M059J (cell line): ENCODE results near the gene RALY. TPM values are rescaled to one million over a fixed set of nuclear protein-coding genes. Genes with fewer than 3 reads are reported as not detected.

ENCODE experiments used
- DNase-seq: peaks from one replicate; pipeline ENCODE4 v3.0.0-alpha.2; 2012; ENCODE audit warnings: low read depth
- total RNA-seq: library from RNA; depleted of rRNA; stranded (reverse); fragments of >200 nt; shearing (Covaris generic); gene quantifications from 2 replicates; pipeline ENCODE4 v1.2.3, GENCODE V29; 2014

RALY gene
- total RNA-seq, 1 experiment from 2014 or later = 230 TPM

DNA sequence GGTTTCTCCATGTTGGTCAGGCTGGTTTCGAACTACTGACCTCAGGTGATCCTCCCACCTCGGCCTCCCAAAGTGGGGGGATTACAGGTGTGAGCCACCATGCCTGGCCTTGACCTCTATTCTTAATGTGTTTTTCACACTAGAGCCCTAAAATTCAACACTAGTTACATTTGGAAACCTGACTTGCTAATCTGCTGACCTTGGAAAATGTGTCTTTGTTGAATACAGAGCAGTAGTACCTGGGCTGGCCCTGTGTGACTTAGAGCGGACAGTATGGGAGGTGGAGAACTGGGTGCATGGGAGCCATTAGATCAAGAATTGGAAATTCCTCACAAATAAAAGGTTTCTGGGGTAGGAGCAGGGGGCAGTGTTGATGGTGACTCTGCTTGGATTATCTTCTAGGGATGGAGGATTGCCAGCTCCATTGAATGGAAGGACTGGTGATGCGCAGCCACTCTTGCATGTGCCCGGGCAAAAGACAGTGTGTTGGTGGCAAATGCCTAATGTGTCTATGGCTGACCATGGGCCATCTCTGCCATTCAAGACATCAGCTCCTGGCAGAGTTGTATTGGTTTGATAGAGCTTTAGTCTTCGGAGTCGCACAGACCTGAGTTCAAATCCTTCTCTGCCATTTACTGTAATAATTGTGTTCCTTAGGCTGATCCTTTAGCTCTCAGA lies 53.4 kb downstream of the RALY start:
- DNase-seq = no peak

DNA sequence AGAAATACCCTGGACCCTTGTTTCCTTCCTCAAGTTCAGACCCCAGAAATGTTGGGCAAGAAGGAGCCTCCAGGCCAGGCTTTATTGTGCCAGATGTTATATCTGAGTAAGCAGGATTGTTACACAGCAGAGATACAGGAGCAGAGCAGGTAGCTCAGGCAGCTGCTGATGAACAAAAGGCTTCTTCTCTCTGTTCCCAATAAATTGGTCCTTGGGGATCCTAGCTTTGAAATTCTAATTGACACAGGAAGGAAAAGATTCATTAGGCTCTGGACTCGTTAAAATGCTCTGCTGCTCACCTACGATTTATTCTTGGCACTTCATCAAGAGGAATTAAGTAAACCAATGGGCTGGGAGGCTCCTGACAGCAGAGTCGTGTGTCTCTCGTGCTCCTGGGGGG lies 54.2 kb downstream of the RALY start:
- no peak for DNase-seq

DNA sequence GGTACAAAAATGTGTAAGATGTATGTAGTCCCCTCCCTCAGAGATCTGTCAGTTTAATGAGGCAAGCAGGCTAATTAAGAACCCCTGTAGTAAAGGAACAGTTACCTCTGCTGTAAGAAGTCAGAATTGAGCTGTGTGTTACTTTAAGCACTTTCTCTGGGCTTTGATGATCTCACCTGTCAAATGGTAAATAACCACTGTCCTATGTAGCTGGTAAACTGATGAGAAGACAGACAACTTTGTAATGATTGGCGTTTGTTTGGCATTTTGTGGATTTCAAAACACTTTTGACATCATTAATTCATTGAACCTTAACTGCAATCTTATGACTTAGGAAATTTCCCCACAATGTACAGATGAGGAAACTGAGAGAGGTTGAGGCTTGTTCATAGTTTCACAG lies 55.7 kb downstream of the RALY start:
- no peak for DNase-seq

DNA sequence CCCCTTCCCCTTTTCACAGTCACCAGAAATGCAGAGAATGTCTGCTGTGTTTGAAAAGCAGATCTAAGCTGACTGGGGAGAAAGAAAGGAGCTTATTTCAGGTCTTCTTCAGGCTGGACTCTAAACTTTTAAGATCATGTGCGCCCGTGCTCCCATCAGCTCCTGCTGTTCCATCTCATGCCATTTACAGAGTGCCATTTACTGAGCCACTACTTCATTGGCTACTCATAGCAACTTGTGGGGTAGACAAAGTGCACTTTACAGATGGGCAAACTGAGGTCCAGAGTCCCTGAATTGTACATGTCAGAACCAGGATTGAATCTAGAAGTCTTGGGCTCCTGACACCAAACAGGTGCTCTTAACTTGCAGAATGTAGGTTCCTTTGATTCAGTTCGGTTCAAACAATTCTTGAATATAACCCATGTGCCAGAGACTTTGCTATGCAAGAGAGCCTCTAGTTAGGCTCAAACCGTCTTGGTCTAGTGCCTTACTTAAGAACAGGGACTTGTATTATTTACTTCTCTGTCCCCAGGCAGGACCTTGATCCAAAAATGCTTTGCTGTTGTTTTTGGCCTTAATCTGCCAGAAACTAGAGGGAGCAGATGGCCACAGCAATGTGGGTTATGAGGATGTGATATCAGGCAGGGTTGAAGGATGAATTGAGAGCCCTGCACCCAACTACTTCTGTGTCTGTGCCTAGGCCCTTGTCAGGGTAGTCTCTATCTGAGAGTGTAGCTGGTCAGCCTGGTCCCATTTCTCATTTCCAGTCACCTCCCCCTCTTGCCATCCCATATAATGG lies 56.4 kb downstream of the RALY start:
- DNase-seq = no peak

DNA sequence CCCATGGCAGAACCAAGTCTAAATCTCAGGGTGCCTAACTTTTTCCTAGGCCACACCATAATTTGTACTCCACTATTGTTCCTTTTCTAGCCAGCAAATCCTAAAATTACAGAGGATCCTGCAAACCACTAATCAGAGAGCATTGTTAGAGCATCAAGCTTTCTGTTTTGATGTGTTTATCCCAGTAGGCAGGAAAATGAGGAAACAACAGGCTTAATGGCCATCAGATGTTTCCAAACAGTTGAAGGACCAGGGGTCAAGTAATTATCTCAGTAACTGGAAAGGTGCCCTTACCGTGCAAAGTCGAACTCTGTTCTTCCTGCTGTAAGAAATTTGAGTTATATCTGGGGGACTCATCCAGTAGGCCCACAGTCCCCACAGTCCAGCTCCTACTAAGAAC lies 58.7 kb downstream of the RALY start:
- no peak for DNase-seq

DNA sequence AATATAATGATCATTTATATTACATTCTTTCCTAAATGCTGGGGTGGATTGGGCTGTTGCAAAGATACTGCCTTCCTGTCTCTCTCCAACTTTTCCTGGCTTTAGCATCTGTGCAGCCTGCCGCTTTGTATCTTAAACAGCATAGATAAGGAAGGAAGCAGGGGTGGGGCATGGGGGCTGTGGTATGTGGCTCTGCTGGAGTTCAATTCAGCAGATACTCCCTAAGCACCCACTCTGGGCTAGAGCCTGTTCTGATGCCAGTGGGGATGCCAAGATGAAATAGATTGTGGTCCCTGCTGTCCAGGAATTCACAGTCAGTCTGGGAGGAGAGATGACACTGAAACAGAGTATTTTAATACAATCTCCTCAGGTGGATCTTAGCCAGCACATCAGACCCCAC lies 61.6 kb downstream of the RALY start:
- no peak for DNase-seq

DNA sequence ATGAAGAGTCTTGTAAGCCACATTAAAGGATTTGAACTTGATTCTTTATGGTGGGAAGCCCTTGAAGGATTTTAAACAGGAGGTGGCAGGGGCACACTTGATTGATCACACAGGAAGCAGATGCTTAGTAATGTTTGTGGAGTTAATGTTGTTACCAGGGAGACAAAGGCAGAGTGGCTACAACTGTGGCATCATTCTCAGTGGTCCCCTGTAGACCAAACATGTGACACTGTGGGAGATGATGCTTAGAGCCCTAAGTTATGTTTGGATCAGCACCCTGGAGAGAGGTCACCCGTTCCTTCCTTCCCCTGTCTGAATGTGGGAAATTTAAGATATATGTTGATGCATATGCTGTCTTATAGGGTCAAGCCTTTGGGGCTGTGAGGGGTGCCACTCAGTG lies 65.1 kb downstream of the RALY start:
- DNase-seq = peak; percentile 57

DNA sequence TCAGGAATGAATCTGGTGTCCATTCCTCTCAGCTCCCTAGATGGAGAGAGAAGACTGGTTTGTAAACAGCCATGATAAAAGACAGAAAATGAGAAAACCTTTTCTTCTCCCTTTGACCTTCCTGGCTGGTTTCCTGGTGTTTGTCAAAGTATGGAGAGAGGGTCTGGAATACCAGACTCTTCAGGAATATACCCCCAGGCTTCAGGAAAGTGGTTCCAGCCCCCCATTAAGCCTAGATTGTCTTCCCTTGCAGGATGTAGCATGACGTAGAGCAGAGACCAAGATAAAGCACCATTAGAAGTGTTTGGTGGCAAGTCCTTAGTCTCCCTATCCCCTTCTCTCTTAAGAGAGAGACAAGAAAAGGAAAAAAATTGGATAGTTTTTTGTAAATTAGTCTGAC lies 67.3 kb downstream of the RALY start:
- no peak for DNase-seq

DNA sequence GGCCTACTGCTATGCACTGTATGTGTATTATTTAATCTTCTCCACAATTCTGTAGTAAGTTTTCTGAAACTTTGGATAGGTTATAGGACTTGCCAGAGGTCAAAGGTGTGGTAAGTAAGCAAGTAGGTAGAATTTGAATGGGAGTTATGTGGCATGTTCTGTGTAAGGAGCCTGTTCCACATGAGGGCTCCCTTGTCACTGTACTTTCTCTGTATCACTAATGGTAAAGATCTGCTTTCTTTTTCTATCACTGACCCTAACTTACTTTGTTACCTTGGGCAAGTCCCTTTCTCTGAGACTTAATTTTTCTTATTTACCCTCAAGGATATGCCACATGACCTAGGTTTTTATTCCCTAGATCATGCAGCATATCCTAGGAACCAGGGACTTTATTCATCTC lies 68.0 kb downstream of the RALY start:
- no peak for DNase-seq

DNA sequence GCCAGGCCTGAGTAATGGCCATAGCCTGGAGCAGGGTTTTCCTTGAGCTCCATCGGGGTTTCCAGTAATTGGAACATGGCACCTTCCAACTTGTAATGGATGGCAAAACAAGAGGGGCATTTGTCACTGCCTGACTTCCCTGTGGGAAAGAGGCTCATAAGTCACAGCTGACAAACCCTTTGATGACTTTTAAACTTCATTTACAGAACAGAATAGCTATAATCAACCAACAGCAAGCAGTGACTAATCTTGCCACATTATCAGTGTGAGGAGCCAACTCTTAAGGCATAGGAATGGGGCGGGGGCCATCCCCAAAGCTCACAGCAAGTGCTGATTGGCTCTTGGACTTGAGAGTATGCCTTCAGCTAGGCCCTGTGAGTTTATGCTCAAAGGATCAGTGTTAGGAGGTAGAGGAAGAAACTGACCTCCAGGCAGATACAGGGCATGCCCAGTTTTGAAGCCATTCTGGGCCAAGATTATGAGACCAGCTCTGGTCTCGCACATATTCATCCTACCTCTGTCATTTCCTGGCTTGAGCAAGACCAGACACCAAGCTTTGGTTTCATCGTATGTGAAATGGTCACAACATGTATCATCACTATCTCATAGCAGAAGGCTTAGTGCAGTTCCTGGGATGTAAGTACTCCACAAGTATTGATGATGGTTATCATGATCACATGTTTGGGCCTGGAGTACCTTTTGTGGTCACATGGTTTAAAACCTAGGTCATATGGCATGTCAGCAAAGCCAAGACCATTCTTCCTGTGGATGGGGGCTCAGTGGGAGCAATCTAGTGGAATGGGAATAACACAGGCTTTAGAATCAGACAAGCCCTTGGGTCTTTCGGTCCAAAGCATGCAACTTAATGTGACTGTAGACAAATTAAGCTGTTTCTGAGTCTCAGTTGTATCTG lies 69.1 kb downstream of the RALY start:
- peak; percentile 40 for DNase-seq

DNA sequence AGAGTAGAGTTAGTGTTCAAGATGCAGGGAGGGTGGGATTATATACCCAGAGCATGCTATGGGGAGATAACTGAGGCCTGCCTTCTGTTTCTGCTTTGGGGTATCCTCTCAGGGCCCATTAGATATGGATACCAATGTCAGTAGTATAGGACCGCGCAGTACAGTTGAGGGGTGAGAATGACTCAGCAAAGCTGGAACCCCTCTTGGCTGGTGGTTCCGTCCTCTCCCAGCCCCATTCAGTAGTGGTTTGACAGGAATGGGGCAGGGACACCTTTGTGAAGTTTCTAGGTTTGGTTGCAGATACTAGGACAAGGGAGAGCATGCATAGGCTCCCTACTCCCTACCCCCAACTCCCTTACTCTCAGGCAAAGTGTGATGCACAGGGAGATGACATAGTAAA lies 70.6 kb downstream of the RALY start:
- no peak for DNase-seq

DNA sequence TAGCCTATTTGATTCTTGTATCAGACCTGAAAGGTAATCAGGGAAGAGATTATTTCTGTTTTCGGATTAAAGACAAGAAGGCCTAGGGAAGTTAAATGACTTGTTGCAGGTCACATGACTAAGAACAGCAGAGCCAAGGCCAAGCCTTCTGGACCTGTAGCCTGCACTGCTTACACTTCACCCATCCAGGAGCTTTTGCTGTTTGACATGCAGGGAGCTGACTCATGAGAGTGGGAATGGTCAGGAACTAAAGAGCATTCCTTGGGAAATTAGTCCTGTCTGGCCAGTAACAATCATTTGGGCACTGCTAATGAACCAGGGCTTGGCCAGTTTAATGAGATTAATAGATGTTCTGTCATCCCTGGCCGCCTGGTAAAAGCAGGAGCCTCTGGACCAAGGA lies 71.5 kb downstream of the RALY start:
- DNase-seq = peak; percentile 93

DNA sequence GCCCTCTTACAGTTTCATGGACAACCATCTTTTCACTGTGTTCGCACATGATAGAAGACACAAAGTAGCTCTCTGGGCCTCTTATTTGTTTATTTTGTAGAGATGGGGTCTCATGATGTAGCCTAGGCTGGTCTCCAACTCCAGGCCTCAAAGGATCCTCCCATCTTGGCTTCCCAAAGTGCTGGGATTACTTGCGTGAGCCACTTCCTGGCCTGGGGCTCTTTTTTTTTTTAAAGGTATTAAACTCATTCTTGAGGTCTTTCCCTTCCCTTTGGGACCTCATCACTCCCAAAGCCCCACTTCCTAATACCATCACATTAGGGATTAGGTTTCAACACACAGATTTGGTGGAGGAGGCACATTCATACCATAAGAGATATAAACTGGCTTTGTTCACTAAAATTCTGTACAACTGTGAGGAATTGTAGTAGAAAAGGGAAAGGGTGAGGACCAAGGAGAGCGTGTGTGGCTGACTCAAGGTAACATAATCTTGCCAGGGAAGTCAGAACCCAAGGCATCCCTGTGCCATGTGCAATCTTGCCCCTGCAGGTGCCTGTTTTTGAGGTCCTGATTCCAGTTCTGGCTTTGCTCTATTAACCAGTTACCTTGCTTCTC lies 72.9 kb downstream of the RALY start:
- peak; percentile 95 for DNase-seq

DNA sequence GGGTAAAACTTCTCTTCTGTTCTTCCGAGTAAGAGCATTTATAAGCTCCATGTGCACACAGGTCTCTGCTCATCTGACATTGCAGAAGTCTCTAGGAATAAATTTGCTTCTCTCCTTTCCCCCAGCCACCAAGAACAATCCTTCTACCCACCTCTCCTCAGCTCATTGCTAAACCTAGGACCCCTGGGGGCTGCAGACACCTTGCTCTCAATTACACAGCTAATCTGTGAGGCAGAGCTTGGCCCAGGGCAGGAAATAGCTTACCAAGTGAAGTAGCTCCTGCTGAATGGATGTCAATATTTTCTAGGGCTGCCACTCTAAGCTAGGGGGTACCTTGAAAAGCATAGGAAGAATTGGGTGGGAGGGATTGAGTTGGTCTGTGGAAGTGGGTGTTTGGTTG lies 74.3 kb downstream of the RALY start:
- no peak for DNase-seq

DNA sequence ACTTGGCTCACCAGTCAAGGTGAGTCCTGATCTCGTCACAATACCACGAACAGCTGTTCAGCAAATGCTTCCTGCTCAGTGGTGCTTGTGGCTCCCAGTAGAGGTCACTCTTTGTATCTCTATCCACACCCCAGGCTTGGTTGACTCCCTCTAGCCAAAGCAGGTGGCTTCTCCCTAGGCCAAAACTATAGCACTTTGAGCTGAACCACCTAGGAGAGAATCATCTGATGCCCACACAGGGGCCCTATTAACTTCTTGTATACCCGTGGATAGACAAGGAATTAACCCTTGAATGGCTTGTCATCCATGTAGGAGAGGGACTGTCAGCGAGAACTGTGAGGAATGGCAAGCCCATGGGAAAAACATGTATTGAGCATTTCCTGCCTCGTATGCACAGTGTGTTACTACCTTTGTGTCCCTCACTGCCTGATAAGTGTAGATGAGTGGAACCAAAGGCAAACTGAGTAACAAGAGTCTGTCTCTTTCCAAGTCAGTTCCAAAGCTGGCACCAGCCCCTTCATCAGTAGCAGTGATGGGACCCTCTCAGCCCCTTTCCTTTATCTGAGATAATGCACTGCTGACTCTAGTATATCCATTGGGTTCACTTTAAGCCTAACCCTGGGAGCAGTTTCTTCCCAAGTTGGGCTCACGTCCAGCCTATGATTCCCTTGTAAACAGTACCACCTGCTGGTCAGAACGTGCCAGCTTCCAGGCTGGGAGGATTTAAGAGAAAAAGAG lies 75.8 kb downstream of the RALY start:
- DNase-seq = peak; percentile 84

DNA sequence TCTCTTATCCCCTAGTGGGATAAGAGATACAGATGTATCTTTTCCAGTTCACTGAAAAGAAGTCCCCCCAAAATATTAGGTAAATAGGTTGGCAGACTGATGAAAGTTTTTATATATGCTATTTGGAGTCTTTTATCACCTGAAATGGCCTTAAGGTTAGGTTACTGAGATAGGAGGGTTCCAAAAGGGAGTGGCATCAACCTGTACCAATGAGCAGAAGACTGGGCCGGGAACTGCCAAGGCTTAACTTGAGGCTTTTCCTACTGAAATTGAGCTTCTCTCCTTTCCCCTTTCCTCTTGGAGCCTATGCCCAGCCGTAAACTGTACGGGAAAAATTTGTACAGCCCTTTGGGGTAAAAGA lies 76.3 kb downstream of the RALY start:
- no peak for DNase-seq

DNA sequence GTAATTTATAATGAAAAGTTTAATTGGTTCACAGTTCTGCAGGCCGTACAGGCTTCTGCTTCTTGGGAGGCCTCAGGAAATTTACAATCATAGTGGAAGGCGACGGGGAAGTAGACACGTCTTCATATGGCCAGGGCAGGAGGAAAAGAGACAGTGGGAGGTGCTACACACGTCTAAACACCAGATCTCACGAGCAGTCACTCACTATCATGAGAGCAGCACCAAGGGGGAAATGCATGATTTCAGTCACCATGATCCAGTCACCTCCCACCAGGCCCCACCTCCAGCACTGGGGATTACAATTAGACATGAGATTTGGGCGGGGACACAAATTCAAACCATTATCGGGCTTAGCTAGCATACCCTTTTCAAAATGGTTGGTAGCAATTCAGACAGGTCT lies 77.1 kb downstream of the RALY start:
- no peak for DNase-seq

DNA sequence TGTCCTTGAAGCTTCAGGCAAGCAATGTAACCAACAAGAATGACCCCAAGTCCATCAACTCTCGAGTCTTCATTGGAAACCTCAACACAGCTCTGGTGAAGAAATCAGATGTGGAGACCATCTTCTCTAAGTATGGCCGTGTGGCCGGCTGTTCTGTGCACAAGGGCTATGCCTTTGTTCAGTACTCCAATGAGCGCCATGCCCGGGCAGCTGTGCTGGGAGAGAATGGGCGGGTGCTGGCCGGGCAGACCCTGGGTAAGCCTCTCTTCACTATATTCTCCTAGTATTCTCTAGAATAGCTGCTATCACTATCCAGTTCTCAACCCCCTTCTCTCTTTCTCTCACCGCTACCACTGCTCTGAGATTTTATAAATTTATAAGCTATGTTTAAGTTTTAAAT lies 78.4 kb downstream of the RALY start:
- DNase-seq = no peak

DNA sequence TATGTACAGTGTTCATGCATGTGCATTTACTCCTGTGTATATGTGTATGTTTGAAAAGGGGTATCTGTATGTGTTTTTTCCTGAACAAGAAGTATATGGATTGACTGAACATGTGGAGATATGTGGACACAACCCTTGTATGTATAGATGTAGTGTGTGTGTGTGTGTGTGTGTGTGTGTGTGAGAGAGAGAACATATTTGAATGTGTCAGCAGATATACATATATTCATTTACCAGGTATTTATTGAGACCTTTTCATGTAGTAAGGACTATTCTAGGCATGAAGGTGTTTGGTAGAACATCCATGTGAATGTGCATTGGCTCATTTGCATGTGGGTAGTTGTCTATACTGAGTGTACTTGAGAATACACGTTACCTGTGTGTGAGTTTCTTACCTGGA lies 79.1 kb downstream of the RALY start:
- no peak for DNase-seq

DNA sequence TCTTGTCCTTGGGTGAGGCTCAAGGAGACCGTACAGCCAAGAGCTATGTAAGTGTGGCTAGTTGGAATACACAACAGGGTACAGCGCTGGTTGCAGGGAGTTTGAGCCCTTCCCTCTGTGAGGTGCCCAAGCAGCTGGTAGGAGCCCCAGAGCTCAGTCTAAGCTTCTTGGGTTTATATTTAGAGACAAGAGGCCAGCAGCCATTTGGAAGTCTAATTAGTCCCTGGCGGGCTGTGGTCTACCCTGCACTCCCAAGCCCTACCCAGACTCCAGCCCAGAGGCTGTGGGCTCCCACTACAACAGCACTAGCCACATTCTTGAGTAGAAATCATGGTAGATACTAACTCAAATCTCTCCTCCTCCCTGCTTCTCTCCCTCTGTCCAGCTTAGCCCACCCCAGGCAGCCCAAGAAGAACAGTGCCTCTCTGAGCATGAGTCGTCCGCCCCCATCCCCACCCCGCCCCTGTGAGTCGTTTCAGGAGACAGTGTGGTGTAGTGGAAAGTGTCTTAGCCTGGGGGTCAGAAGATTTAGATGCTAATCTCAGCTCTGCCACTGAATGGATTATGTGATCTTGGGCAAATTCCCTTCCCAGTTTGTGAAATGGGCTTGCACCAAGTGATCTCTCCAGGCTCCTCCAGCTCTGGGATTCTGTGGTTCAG lies 80.5 kb downstream of the RALY start:
- DNase-seq = peak; percentile 42

DNA sequence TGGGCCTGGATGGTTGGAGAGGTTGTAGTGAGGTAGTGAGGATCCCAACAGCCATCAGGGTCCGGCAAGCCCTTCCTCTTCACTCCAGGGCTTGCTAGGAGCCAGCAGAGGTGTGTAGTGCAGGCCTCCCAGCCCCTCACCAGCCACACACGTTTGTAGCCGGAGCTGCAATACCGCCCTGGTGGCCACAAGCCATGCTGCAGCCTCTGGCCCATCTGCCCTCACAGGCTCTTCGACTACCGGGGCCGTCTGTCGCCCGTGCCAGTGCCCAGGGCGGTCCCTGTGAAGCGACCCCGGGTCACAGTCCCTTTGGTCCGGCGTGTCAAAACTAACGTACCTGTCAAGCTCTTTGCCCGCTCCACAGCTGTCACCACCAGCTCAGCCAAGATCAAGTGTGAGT lies 81.9 kb downstream of the RALY start:
- no peak for DNase-seq
